GM18907 (cell line): Measurements from ENCODE around the gene ANKS1A.
"Not testable (repeated sequence)": the region's sequence is repeated elsewhere in the genome, so short reads cannot be mapped to it uniquely, and the experiment has no call there.

Source experiments
- ATAC-seq: cut with Tn5 transposase; IDR thresholded peaks from one replicate; pipeline ENCODE4 v1.9.1; 2021; ENCODE audit warnings: mild to moderate bottlenecking, moderate library complexity; ENCODE audit not compliant: unreplicated experiment

Gene ANKS1A, protein sequence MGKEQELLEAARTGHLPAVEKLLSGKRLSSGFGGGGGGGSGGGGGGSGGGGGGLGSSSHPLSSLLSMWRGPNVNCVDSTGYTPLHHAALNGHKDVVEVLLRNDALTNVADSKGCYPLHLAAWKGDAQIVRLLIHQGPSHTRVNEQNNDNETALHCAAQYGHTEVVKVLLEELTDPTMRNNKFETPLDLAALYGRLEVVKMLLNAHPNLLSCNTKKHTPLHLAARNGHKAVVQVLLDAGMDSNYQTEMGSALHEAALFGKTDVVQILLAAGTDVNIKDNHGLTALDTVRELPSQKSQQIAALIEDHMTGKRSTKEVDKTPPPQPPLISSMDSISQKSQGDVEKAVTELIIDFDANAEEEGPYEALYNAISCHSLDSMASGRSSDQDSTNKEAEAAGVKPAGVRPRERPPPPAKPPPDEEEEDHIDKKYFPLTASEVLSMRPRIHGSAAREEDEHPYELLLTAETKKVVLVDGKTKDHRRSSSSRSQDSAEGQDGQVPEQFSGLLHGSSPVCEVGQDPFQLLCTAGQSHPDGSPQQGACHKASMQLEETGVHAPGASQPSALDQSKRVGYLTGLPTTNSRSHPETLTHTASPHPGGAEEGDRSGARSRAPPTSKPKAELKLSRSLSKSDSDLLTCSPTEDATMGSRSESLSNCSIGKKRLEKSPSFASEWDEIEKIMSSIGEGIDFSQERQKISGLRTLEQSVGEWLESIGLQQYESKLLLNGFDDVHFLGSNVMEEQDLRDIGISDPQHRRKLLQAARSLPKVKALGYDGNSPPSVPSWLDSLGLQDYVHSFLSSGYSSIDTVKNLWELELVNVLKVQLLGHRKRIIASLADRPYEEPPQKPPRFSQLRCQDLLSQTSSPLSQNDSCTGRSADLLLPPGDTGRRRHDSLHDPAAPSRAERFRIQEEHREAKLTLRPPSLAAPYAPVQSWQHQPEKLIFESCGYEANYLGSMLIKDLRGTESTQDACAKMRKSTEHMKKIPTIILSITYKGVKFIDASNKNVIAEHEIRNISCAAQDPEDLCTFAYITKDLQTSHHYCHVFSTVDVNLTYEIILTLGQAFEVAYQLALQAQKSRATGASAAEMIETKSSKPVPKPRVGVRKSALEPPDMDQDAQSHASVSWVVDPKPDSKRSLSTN

GRCh38 chr6:34888874-34889555, at the start of gene ANKS1A:
Gene ANKS1A, plus strand, starts transcription at chr6:34889255. Its CDS starts 148 bp downstream, at chr6:34889403.
- peak; percentile 45 for ATAC-seq

DNA sequence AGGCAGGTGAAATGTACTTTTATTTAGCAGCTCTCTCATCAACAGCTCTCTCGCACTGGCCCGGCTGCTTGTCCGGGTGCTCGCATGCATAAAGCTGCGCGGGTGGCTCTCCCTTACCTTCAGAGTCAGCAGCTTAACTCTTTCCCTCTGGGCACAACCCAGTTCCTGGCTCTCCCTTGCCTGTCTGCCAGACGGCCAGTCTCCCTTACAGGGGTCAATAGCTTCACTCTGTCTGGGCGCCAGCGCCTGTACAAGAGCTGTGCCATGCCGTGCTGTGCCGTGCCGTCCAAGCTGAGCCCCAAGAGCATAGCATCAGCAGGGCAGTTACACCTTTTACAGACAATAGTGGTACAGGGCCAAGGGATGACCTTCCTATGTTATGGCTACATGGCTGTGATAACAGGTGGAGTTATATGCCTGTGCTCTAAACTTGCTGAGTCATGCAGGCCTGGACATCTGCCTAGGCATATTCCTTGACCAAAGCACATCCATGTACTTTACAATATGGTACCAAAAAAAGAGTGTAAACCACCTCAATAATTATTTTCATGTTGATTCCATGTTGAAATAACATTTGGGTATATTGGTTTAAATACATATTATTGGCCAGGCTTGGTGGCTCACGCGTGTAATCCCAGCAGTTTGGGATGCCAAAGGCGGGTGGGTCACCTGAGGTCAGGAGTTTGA, 49.2 kb upstream of the ANKS1A start:
- no peak for ATAC-seq

- ATAC-seq, result not testable (repeated sequence)
Observed at GRCh38 chr6:34849066-34849465, 40.0 kb upstream of the ANKS1A start.

DNA sequence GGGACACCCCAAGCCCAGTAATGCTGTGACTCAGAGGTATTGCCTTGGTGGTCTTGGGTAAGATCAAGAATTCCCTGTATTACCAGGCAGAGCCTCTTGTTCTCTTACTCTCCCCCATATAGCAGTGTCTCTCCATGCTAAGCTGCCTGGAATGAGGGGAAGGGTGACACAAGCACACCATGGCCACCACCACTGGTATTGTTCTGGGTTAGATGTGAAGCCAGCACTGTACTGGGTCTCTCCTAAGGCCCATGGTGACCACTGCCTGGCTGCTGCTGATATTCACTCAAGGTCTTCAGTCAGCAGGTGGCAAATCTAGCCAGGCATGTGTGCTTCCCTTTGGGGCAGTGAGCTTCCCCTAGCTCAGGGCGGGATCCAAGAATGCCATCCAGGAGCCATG, 37.7 kb upstream of the ANKS1A start:
- ATAC-seq, result no peak

GRCh38 chr6:34852406-34853085, 36.5 kb upstream of the ANKS1A start:
- no peak for ATAC-seq

DNA sequence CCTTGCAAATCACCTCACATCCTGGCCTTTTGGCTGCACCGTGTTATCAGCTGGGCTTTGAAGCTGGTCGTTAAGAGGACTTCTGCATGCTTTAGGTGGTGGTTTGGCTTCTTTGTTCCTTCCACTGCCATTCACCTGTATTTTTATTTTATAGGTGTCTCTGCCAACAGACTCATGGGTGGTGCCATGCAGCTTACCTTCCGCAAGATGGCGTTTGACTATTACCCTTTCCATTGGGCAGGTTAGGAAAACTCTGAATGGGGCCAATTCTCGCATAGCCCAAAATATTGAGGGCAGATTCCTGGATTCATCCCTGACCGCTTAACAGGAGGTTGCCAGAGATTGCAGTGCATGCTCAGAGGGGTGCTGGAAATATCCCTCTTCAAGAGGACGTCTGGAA, 33.6 kb upstream of the ANKS1A start:
- ATAC-seq, result no peak

DNA sequence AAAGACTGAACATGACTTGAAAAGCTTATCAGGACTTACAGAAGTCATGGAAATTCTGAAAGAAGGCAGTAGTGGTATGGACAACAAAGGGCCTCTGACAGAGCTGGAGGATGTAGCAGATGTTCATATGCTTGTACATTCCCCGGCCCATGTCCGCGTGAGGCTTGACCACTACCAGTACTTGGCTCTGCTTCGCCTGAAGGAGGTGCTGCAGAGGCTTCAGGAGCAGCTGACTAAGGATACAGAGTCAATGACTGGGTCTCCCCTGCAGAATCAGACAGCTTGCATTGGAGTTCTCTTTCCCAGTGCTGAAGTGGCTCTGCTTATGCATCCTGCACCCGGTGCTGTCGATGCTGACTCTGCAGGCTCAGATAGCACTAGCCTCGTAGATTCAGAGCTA, 30.4 kb upstream of the ANKS1A start:
- ATAC-seq, result no peak

DNA sequence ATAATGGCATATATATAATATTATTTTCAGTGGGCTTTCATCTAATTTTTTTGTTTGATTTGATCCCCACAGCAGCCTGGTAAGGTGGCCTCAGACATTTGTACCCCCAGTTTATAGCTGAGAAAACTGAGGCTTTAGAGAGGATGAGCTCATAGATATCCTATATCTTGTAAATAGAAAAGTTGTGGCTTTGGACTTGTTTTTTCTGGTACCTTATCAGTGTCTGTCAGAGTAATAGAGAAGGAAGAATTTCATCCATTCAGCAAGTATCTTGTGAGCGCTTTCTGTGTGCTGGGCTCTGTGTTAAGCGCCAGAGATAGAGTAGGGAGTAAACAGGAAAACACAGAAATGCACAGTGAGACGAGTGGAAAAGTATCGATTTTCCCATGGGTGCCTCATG, 29.1 kb upstream of the ANKS1A start:
- ATAC-seq, result no peak

- ATAC-seq, result no peak
Observed at GRCh38 chr6:34860776-34861175, 28.3 kb upstream of the ANKS1A start.

DNA sequence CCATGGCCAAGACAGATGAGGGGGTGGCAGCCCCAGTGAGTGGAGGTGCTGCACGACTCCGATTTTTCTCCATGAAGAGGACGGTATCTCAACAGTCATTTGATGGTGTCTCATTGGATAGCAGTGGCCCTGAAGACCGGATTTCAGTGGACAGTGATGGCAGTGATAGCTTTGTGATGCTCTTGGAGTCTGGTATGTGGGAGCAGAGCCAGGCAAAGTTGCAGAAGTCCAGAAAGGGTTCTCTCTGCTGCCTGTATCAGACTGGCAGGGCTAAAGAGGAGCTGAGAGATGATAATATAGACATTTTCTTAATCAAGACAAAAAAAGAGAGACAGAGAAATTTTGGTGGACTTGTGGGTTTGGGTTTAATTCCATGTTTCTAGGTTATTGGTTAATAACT, 25.0 kb upstream of the ANKS1A start:
- ATAC-seq, result no peak

- no peak for ATAC-seq
Observed at GRCh38 chr6:34865107-34865506, 23.9 kb upstream of the ANKS1A start.

DNA sequence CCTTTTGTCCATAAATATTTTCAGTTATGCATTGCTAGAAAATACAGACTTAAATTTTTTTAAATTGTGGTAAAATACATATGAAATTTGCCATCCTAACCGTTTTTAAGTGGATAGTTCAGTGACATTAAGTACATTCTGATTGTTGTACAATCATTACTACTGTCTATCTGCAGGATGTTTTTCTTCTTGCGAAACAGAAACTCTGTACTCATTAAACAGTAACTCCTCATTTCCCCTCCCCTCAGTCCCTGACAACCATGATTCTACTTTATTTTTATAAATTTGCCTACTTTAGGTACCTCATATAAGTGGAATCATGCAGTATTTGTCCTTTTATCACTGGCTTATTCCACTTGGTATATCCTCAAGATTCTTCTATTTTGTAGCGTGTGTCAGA, 22.5 kb upstream of the ANKS1A start:
- ATAC-seq, result no peak

- no peak for ATAC-seq
Observed at GRCh38 chr6:34867484-34867883, 21.6 kb upstream of the ANKS1A start.

GRCh38 chr6:34871853-34872252, 17.2 kb upstream of the ANKS1A start:
- ATAC-seq, result no peak

GRCh38 chr6:34872332-34872731, 16.7 kb upstream of the ANKS1A start:
- no peak for ATAC-seq

DNA sequence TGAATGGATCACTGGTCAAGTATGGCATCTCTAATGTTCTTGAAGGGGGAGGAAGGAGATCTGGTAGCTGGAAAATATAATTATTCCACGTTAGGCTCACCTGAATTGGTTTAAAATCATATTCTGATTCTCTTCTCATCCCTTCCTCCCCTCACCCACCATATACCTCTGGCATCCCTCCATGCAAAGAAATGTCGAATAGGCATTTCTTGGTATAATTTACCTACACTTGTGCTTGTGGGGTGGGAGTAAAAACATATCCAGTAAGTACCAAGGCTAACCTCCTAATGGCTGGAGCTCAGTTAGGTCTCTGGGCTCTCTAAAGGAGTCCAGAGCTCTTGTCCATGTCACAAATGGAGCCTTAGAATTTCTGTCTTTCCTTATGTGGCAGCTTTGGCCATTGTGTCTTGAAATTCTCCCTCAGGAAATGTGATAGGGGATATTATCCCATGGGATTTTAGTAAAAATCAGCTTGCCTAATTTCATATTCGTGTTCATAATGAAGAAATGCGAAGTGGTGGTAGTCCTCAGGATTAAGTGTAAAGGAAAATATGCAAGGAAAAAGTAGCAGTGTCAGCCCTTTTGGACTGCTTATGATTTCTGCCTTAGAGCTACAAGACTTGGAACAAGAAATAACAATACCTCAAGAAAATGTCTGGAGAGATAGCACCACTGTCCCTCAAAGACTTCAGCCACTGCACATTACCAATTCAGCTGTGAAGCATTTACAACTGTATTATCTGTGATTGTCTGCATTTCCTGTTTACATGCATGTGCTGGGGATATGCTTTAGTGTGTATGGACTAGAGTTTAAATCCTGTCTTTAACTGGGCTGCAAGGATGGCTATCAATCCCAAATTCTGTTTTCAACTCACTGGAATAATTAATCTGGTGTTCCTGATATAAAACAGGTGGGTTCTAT, 13.5 kb upstream of the ANKS1A start:
- ATAC-seq, result no peak

GRCh38 chr6:34876472-34876871, 12.6 kb upstream of the ANKS1A start:
- ATAC-seq, result no peak

GRCh38 chr6:34877259-34877658, 11.8 kb upstream of the ANKS1A start:
- no peak for ATAC-seq
